Tongue (tissue), 2 donors: ENCODE results near the gene UTF1. TPM values are rescaled to one million over a fixed set of nuclear protein-coding genes. Genes with fewer than 3 reads are reported as not detected.
A peak's percentile ranks its signal among the peaks of the same experiment; 100 is the strongest.

ENCODE experiments used
- DNase-seq: peaks from one replicate; pipeline ENCODE4 v3.0.0-alpha.2; 2015
- total RNA-seq: library from RNA; depleted of rRNA; stranded (reverse); fragments of >200 nt; gene quantifications from one replicate; pipeline ENCODE4 v1.2.3, GENCODE V29; 2014

UTF1 gene, protein sequence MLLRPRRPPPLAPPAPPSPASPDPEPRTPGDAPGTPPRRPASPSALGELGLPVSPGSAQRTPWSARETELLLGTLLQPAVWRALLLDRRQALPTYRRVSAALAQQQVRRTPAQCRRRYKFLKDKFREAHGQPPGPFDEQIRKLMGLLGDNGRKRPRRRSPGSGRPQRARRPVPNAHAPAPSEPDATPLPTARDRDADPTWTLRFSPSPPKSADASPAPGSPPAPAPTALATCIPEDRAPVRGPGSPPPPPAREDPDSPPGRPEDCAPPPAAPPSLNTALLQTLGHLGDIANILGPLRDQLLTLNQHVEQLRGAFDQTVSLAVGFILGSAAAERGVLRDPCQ
- total RNA-seq: not detected

GRCh38 chr10:133230044-133230361, at the start of gene UTF1:
TSS of gene UTF1 (plus strand) at chr10:133230217. CDS start at chr10:133230289, 72 bp downstream.
- DNase-seq: no peak

DNA sequence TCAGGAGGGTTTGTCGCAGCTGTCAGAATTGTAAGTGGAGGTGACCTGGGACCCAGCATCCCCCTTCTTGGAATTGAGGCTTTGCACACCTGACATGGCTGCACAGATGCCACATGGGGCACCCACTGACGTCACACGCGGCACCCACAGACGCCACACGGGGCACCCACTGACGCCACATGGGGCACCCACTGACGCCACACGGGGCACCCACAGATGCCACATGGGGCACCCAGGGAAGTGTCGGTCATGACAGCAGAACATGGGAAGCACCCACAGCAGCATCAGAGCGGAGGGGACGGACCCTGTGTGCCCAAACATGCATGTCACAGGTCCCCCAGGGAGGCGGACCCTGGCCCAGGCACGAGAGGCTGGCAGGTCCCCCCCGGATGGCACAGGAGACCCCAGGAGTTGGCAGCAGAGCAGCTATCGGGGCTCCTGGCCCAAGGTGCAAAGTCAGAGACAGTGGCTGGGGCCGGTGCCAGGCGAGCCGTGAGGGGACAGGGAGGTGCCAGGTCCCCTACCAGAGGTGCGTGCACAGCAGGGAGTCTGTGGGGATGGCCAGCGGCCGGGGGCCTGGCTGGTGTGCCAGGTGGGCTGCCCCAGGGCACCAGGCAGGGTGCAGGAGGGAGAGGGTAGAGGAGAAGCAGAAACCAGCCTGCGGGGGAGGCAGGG, 48.9 kb upstream of the UTF1 start:
- DNase-seq: no peak

GRCh38 chr10:133182190-133182589, 47.8 kb upstream of the UTF1 start:
- no peak for DNase-seq

DNA sequence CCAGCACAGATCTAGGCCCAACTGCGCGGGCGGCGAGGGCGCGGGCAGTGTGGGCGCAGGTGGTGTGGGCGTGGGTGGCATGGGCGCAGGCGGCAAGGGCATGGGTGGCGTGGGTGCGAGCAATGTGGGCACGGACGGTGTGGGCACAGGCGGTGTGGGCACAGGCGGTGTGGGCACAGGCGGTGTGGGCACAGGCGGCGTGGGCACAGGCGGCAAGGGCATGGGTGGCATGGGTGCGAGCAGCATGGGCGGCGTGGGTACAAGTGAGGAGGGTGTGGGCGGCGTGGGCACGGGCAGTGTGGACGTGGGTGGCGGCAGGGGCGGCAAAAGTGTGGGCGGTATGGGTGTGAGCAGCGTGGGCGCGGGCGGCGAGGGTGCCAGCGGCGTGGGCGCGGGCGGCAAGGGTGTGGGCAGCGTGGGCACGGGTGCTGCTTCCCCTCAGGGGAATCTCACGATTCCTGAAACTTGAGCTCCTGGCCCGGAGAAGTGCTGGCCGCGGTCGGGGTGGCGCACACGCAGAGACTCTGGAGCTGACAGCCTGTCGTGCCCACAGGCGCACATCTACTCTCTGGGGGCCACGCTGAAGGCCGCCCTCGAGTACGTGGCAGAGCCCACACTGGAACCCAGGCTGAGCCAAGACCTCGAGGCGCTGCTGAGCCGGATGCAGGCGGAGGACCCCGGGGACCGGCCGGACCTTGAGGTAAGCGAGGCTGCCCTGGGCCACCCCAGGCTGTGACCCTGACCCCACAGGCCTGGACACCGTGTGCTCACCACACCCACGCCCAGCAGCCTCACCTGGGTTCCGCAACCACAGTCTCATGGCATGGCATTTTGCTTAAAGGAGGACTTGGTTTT, 47.0 kb upstream of the UTF1 start:
- no peak for DNase-seq

DNA sequence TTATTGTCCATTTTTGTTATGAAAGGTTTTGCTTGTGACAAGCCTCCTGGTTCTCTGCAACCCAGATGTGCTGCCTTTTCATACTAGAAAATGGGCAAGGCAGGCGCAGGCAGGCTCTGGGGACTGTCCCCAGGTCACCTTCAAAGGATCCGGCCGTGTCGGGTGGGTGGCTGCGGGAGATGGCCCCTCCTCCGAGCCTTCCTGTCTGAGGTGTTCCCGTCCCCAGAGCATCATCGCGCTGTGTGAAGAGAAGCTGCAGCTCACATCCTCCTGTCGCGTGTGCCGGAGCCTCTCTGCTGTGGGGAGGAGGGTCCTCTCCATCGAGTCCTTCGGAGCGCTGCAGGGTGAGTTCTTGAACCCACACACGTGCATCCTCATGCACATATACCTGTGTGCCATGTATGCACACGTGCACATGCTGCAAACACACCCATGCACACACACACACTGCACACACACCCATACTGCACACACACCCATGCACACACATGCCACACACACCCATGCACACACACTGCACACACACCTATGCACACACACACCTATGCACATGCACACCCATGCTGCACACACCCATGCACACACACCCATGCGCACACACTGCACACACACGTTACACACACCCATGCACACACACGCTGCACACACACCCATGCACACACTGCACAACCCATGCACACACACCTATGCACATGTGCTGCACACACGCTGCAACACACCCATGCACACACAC, 46.2 kb upstream of the UTF1 start:
- no peak for DNase-seq

DNA sequence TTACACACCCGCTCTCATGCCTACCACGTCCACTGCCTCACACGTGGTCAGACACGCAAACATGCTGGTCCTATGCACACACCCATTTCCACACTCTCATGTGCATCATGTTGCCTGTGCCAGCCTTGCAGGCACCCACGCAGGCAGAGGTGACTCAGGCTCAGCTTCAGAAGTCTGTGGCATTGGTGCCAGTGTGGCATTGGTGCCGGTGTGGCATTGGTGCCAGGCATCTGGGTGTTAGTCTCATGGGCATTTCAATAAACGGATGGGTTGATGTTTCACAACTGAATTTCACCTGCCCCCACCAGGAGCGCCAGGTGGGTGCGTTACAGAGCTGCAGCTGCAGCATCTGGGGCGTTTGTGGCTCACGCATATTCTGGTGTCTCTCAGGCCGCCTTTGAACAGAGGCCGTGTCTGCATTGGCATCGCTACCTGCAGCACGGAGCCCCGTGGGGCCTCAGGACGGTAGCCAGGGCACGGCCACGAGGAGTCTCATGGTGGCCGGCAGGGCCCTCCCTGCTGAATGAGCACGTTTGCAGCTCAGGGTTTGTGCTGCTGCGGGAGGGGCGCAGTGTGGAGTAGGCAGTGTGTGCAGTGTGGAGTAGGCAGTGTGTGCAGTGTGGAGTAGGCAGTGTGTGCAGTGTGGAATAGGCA, 45.3 kb upstream of the UTF1 start:
- DNase-seq: no peak

DNA sequence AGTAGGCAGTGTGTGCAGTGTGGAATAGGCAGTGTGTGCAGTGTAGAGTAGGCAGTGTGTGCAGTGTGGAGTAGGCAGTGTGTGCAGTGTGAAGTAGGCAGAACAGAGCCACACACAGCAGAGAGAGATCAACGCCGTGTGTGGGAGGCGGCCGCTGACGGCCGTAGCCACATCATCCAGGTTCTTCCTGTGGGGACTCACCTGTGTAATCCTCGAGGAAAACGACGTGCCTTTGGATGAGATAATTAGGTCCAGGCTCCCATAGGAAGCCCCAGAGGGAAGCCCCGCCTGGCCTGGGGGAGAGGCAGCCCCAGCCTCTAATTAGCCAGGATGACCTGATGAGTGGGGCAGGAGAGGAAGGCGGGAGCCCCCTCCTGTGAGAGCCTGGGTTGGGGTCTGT, 44.6 kb upstream of the UTF1 start:
- DNase-seq: no peak

GRCh38 chr10:133185916-133186315, 44.1 kb upstream of the UTF1 start:
- no peak for DNase-seq

DNA sequence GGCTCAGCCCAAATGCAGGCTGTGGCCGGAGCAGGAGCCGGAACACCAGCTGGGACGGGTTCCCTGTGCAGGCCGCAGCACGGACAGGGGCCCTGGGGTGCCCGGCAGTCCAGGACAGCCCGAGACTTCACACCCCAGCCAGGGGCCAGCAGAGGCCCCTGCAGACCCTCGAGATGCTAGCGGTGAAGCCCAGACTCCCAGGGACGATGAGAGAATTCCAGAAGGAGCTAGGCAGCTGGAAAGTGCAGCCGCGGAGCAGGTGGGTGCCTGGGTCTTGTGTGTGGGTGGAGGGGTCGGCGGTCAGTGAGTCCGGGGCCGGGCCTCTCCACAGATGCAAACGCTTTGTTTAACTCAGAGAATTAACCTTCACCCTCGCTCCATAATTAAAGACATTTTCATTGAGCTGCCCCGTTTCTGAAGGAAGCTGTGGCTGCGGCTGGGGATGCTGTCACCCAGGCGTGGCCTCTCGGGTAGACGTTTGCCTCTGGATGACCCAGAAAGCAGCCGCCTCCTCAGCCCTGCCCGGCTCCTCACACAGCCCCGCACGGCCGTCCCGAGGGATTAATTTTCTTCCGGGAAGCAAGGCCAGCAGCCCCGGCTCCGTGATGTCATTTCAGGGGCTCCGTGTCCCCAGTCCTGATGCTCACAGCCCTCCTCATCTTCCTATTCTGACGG, 43.5 kb upstream of the UTF1 start:
- DNase-seq: peak; percentile 12

DNA sequence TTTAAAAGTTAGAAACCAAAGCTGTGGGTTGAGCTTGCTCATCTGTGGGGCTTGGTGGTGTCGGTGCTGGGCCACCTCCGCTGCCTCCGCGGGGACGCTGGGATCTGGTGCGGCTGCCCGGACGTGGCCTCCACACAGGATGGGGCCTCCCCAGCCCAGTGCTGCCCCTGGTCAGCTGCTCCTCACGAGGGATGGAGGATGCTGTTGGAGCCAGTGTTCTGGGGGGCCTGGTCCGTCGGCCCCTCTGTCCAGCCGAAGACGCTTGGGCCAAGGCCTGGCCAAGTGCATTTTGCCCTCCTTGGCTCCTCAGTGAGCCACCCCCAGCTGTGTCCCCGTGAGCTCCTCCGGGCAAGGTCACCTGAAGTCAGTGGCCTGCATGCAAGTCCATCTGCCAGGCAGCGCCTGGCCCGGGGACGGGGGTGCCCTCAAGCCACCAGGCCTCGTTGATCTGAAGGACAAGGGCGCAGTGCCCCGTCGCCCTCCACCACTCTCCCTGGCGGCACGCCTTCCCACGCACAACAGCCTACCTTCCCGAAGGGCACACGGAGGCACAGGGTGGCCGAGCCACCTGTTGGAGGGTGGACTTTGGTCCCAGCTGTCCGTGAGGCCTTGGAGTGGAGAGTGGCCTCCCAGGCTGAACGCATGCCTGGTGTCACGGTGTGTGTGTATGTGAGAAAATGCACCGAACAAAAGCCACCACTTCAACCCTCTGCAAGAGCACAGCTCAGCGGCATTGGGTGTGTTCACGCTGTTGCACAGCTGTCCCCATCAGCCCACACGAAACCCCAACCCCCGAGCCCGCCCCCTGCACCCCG, 42.7 kb upstream of the UTF1 start:
- no peak for DNase-seq

GRCh38 chr10:133187906-133188681, 41.9 kb upstream of the UTF1 start:
- no peak for DNase-seq

- DNase-seq: no peak
Measured at GRCh38 chr10:133189256-133189655, 40.8 kb upstream of the UTF1 start.

GRCh38 chr10:133189726-133190125, 40.3 kb upstream of the UTF1 start:
- no peak for DNase-seq

GRCh38 chr10:133190225-133190624, 39.8 kb upstream of the UTF1 start:
- no peak for DNase-seq

GRCh38 chr10:133191651-133192050, 38.4 kb upstream of the UTF1 start:
- no peak for DNase-seq

DNA sequence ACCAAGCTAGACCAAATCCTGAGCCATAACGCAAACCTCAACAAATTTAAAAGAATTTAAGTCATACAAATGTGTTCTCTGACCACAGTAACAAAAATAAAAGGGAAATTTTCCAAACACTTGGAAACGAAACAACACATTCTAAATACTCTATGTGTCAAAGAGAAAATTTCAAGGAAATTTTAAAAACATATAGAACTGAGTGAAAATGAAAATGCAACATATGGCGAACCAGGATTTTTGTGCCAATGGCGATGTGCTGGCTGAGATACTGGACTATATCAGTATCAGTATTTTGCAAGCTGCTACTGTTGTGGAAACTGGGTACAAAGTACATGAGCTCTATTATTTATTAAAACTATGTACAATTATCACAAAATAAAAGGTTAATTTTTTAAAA, 35.9 kb upstream of the UTF1 start:
- DNase-seq: no peak

- no peak for DNase-seq
Measured at GRCh38 chr10:133195096-133195495, 34.9 kb upstream of the UTF1 start.

DNA sequence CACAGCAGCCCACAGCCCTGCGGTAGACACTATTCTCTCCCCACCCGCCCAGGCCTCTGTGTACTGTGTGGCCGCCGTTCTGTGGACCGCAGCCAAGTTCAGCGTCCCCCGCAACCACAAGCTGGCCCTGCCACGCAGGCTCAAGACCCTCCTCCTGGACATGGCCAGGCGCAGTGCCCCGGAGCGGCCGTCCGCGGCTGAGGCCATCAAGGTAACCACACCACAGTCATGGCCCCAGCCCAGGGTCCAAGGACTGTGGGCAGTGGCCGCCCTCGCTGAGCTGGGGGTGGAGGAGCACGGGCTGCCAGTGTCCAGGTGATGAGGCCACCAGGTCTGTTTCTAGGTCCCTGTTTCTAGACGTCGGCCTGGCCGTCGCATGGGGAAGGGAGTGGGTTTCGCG, 34.4 kb upstream of the UTF1 start:
- DNase-seq: no peak

DNA sequence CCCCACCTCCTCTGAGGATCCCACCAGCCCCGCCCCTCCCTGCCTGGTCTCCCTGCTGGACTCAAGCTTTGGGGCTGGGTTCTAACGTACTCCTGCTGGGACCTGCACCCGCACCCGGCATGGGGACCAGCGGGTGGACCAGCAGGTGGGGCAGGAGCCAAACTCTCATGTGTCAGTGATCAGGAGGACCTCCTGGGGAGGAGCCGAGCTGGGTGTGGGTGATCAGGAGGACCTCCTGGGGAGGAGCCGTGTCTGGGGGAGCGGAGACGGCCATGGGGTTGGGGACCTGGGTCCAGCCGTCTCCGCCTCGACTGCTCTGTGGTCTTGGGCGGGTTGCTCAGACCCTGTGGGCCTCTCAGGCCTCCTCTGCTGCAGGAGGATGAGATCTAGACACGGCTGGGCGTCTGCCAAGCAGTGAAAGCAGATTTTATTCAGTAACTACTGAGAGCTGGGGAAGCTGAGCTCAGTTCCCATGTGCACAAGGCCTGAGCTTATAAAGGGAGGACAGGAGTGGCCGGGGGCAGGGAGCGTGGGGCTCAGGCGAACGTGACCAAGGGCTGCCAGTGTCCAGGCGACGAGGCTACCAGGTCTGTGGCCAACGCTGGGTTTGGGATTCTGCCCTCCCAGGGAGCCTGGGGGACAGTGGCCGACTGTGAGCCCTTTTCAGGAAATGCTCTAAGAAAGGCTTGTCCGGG, 33.6 kb upstream of the UTF1 start:
- peak; percentile 56 for DNase-seq
